Cardiac fibroblast (primary cell): ENCODE results near the gene ROBO1.
A peak's percentile ranks its signal among the peaks of the same experiment; 100 is the strongest.

ENCODE experiments used
- DNase-seq, 2 donors: peaks; one replicate each; pipeline versions ENCODE4 v3.0.0 to v3.0.0-alpha.2; 2010; ENCODE audit warnings: low read depth in 2 of 2
- H3K4me3 ChIP-seq, 2 donors: replicated peaks in 1 of 2; 1 replicate in 1 of 2; 2 replicates in 1 of 2; pipeline ENCODE4 v1.5.1; 2011; ENCODE audit warnings: low read depth in 2 of 2, low read length in 2 of 2, mild to moderate bottlenecking in 2 of 2, moderate library complexity in 1 of 2
- TF ChIP-seq, protein P1 (sequence below): IDR thresholded peaks from one replicate; pipeline ENCODE4 v1.5.1; 2011; ENCODE audit warnings: low read depth, mild to moderate bottlenecking, low read length, inconsistent platforms

Gene ROBO1

DNA sequence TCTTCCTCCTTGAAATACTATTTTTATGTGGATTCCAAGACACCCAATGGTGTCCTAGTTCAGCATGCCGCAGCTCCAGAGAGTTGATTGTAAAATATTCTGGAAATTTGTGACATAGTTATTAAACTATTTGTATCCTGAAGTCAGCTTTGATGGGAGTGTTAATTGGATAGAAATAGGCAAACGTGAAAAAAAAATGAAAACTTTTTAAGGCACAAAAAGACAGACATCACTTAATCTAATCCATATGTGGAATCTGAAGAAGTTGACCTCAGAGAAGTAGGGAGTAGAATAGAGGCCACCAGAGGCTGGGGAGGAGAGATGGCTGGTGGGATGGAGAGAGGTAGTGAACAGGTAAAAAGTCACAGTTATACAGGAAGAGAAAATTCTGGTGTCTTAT is 704.2 kb downstream of the ROBO1 start:
- H3K4me3 ChIP-seq: no peak overlapping the region
- no peak for DNase-seq
- TF ChIP-seq, protein P1, sequence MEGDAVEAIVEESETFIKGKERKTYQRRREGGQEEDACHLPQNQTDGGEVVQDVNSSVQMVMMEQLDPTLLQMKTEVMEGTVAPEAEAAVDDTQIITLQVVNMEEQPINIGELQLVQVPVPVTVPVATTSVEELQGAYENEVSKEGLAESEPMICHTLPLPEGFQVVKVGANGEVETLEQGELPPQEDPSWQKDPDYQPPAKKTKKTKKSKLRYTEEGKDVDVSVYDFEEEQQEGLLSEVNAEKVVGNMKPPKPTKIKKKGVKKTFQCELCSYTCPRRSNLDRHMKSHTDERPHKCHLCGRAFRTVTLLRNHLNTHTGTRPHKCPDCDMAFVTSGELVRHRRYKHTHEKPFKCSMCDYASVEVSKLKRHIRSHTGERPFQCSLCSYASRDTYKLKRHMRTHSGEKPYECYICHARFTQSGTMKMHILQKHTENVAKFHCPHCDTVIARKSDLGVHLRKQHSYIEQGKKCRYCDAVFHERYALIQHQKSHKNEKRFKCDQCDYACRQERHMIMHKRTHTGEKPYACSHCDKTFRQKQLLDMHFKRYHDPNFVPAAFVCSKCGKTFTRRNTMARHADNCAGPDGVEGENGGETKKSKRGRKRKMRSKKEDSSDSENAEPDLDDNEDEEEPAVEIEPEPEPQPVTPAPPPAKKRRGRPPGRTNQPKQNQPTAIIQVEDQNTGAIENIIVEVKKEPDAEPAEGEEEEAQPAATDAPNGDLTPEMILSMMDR: no peak

DNA sequence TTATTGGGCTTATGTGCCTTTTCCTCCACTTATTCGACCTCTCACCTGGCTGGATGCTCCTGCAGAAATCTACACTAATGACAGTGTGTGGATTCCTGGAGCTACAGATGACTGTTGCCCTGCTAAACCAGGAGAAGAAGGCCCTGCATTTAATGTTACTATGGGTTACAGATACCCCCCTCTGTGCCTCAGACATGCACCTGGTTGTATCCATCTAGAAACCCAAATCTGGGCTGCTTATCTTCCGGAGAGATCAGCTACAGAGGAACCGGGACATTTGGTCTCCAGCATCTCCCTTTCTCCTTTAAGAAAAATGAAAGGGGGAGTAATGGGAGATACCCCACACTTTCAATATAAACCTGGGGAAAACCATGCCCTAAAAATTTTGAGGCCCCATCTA is 710.0 kb downstream of the ROBO1 start:
- no peak overlapping the region for H3K4me3 ChIP-seq
- TF ChIP-seq, protein P1: no peak
- no peak for DNase-seq

DNA sequence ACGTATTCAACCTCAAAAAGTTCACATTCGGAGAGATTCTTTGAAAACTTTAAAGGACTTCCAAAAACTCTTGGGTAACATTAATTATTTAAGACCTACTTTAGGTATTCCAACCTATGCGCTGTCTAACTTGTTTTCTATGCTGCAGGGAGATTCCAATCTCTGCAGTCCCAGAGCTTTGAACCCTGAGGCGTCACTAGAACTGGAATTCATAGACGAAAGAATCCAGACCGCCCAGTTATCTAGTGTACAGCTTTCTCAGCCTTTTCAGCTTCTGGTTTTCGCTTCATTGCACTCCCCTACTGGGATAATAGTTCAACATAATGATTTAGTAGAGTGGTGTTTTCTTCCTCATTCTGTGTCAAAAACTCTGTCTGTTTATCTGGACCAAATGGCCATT is 711.3 kb downstream of the ROBO1 start:
- DNase-seq: no peak
- no peak overlapping the region for H3K4me3 ChIP-seq
- TF ChIP-seq, protein P1: no peak

DNA sequence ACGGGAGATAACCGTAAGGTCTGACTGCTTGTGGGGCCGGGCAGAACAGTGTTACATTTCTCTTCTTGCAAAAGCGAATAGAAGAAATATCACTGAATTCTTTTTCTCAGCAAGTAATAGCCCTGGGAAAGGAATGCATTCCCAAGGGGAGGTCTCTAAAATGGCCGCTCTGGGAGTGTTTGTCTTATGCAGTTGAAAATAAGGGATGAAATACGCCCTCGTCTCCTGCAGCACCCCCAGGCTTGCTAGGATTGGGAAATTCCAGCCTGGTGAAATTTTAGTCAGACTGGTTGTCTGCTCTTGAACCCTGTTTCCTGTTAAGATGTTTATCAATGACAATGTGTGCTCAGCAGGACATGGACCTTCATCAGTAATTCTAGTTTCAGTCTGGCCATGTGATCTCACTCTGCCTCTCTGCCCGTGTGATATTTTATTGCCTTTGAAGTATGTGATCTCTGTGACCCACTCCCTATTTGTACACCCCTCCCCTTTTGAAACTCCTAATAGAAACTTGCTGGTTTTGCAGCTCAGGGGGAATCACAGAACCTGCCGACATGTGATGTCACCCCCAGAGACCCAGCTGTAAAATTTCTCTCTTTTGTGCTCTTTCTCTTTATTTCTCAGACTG is 715.6 kb downstream of the ROBO1 start:
- TF ChIP-seq, protein P1: no peak
- peak in 1 of 2 donors; percentile 28 for DNase-seq
- H3K4me3 ChIP-seq: no peak overlapping the region

DNA sequence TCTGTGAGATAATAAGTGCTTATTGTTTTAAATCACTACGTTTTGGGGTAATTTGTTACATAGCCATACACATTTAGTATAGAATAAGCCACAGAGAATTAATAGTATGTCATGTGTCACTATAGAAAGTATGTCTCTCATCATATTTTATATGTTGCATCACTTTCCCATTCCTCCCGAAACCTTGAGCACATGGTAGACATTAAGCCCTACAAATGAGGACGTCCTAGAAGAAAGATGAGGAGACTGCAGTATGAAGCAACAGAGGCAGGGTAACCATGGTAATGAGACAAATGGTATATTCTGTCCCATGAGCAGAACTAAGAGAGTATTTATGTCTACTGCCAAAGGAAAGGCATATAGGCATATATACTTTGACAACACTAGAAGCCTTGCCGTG is 720.2 kb downstream of the ROBO1 start:
- TF ChIP-seq, protein P1: no peak
- DNase-seq: peak in 1 of 2 donors; percentile 9
- H3K4me3 ChIP-seq: no peak overlapping the region

DNA sequence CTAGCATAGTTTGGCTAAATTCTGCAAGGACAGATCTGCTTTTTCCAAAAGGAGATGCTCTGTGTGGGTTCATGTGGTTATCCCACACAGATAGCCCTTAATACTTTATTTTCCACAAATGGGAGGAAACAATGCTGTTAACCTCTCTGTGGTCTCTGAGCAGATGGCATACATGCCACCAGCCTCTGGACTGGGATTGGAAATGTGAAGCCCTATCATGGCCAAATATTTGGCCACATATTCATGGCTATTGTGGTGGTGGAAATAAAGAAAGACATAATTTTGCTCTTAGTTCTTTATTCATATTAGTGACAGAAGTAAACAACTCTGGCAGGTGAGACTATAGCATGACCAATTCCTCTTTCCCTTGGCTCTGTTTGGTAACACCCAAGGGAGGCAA is 726.2 kb downstream of the ROBO1 start:
- DNase-seq: peak in 1 of 2 donors; percentile 9
- TF ChIP-seq, protein P1: no peak
- H3K4me3 ChIP-seq: no peak overlapping the region

DNA sequence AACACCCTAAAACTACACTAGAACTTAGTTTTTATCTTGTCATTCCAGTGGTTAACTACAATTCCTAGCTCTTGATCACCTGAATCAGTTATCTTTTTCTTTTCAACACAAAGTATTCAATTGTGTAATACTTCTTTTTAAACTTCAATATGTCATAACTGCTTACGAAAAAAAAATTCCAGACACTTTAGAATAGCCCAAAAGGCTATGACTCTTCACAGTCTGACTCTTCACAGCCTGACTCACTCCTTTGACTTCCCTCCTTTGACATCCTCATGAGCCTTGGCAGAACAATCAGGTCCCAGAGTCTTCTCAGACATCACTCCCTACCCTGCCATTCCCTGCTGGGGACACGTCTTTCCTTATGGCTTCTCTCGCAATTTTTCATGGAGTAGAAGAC is 727.1 kb downstream of the ROBO1 start:
- DNase-seq: peak; percentile 73 to 97
- TF ChIP-seq, protein P1: no peak

More for the DNA sequence above, 727.1 kb downstream of the ROBO1 start:
- H3K4me3 ChIP-seq: no peak overlapping the region
